Measurements from ENCODE around the gene SBSN. TPM values are rescaled to one million over a fixed set of nuclear protein-coding genes. Genes with fewer than 3 reads are reported as not detected.

The SBSN gene
- total and polyA plus RNA-seq, 8 donors: 0.15 to 0.16 TPM; not detected in 6

GRCh38 chr19:35561436-35561835 lies 33.3 kb upstream of the SBSN start:
- Histone ChIP-seq H3K9me3 (no peaks in the 10 kb centered on the region), H3K4me3 (no peak overlapping the region), H3K27ac (no peak overlapping the region), H3K36me3 (no peaks in the 10 kb centered on the region), H3K27me3 (no peaks in the 10 kb centered on the region), H3K4me1 (peaks cover 0 to 13% (median 7%) of the 10 kb centered on the region in 3 donors)
- TF ChIP-seq CTCF (IDR thresholded peaks at IDR 0.05): no peak
- ATAC-seq: no peak
- FAIRE-seq: no peak
- intact Hi-C loops (cut with DNase I): no loop called here
- DNase-seq: no peak
- 86 to 88% methylated on average over 6 of the region's 6 CpGs for WGBS, 2 donors

DNA sequence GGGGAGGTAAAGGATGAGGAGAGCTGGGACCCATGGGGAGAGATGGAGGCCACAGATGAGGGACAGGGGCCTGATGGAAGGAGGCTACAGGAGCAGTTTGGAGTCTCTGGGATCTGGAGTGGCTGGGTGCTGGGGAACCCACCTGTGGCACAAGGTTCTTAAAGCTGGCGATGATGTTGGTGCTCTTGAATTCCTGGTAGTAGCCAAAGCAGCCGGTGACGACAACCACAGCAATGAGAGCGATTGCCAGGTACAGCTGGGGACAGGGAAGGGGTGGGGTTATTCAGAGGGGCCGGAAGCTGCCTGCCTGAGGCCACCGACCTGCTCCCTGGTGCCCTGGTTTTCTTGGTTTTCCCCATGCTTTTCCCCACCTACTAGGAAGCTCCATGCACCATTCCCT lies 32.6 kb upstream of the SBSN start:
- no peak for TF ChIP-seq CTCF (IDR thresholded peaks at IDR 0.05)
- peak in 2 of 6 donors; percentile 48 to 51 for DNase-seq
- Histone ChIP-seq H3K27me3 (no peaks in the 10 kb centered on the region), H3K9me3 (no peaks in the 10 kb centered on the region), H3K27ac (peak overlapping the region in 1 of 4 donors; percentile 23), H3K4me3 (no peak overlapping the region), H3K4me1 (peaks cover 0 to 13% (median 6%) of the 10 kb centered on the region in 3 donors), H3K36me3 (no peaks in the 10 kb centered on the region)
- no peak for FAIRE-seq
- intact Hi-C loops (cut with DNase I): no loop called here
- ATAC-seq: peak in 3 of 4 donors; percentile 15 to 43 (median 32)
- WGBS, 2 donors: 18 to 30% methylated on average over 6 of the region's 6 CpGs

- peak in 1 of 6 donors; percentile 42 for DNase-seq
- Histone ChIP-seq H3K27me3 (no peaks in the 10 kb centered on the region), H3K36me3 (no peaks in the 10 kb centered on the region), H3K4me1 (peaks cover 0 to 9% (median 2%) of the 10 kb centered on the region in 3 donors), H3K9me3 (no peaks in the 10 kb centered on the region), H3K27ac (no peak overlapping the region), H3K4me3 (no peak overlapping the region)
- no peak for FAIRE-seq
- no peak for TF ChIP-seq CTCF (IDR thresholded peaks at IDR 0.05)
- intact Hi-C loops (cut with DNase I): no loop called here
- ATAC-seq: no peak
- 89 to 90% methylated on average over 18 of the region's 18 CpGs for WGBS, 2 donors
Observed at GRCh38 chr19:35560271-35560670, 32.2 kb upstream of the SBSN start.

GRCh38 chr19:35559781-35560180 lies 31.7 kb upstream of the SBSN start:
- intact Hi-C loops (cut with DNase I): no loop called here
- H3K36me3 ChIP-seq: no peaks in the 10 kb centered on the region
- ATAC-seq: no peak
- TF ChIP-seq CTCF (IDR thresholded peaks at IDR 0.05): no peak
- DNase-seq: peak in 1 of 6 donors; percentile 49
- 89 to 92% methylated on average over 23 of the region's 23 CpGs for WGBS, 2 donors
- H3K9me3 ChIP-seq: no peaks in the 10 kb centered on the region
- no peak for FAIRE-seq
- H3K27me3 ChIP-seq: no peaks in the 10 kb centered on the region
- H3K4me3 ChIP-seq: no peak overlapping the region
- peaks cover 0 to 6% (median 0%) of the 10 kb centered on the region in 3 donors for H3K4me1 ChIP-seq
- no peak overlapping the region for H3K27ac ChIP-seq

- ATAC-seq (peak in 3 of 4 donors; percentile 4 to 50 (median 20)), DNase-seq (peak in 1 of 6 donors; percentile 51), FAIRE-seq (no peak)
- peak overlapping the region in 2 of 4 donors; percentile 28 to 47 for H3K4me3 ChIP-seq
- no peaks in the 10 kb centered on the region for H3K9me3 ChIP-seq
- 25 to 32% methylated on average over 11 of the region's 11 CpGs for WGBS, 2 donors
- TF ChIP-seq CTCF (IDR thresholded peaks at IDR 0.05): no peak
- H3K27ac ChIP-seq: no peak overlapping the region
- H3K27me3 ChIP-seq: no peaks in the 10 kb centered on the region
- intact Hi-C loops (cut with DNase I): no loop called here
- peaks cover 0 to 6% (median 0%) of the 10 kb centered on the region in 3 donors for H3K4me1 ChIP-seq
- H3K36me3 ChIP-seq: no peaks in the 10 kb centered on the region
Observed at GRCh38 chr19:35559281-35559659, 31.2 kb upstream of the SBSN start.

Measured in pancreas (tissue), 10 donors.